Esophagus squamous epithelium (tissue), 5 donors: Measurements from ENCODE around the gene NSFL1C. TPM values are rescaled to one million over a fixed set of nuclear protein-coding genes. Genes with fewer than 3 reads are reported as not detected.
A peak's percentile ranks its signal among the peaks of the same experiment; 100 is the strongest.

Source experiments
- DNase-seq: peaks from one replicate; lab custom pipeline; 2025; lab: John Stamatoyannopoulos, UW
- H3K27ac ChIP-seq, 4 donors: fragments of 200-600 bp; sonication (generic); one replicate each; pipeline ENCODE4 v1.5.1; 2016 to 2019; ENCODE audit warnings: mild to moderate bottlenecking in 1 of 4
- H3K27me3 ChIP-seq, 4 donors: fragments of 200-600 bp; sonication (generic); 1 replicate in 3 of 4; 2 replicates in 1 of 4; pipeline versions ENCODE4 v1.5.1 to v1.6.0; 2017 to 2021; ENCODE audit warnings: antibody characterized with exemption in 1 of 4
- H3K36me3 ChIP-seq, 3 donors: fragments of 200-600 bp; sonication (generic); one replicate each; pipeline ENCODE4 v1.5.1; 2016 to 2019
- H3K4me1 ChIP-seq, 3 donors: fragments of 200-600 bp; sonication (generic); one replicate each; pipeline ENCODE4 v1.5.1; 2017 to 2019
- H3K4me3 ChIP-seq, 4 donors: fragments of 200-600 bp; sonication (generic); 1 replicate in 3 of 4; 2 replicates in 1 of 4; pipeline ENCODE4 v1.5.1; 2016 to 2019; ENCODE audit warnings: mild to moderate bottlenecking in 2 of 4, moderate library complexity in 1 of 4
- H3K9me3 ChIP-seq, 3 donors: fragments of 200-600 bp; sonication (generic); one replicate each; pipeline ENCODE4 v1.5.1; 2016 to 2019
- POLR2A ChIP-seq, 4 donors: fragments of 450-650 bp; IDR thresholded peaks; one replicate each; pipeline ENCODE4 v1.6.1; 2017; ENCODE audit warnings: antibody characterized with exemption in 4 of 4, mild to moderate bottlenecking in 4 of 4, moderate library complexity in 3 of 4
- WGBS, 2 donors: methylation state at CpG; one replicate each; pipeline ENCODE4 v1.1.5; 2018; 5-methylcytosine and 5-hydroxymethylcytosine counted together
- intact Hi-C: fragments of 100-400 bp; cut with DNase I; formaldehyde crosslinking; loops from one replicate; pipeline ENCODE4 v1.15.0; 2022
- total RNA-seq, 4 donors: library from RNA; depleted of rRNA; stranded (reverse); fragments of >200 nt; gene quantifications; one replicate each; pipeline ENCODE4 v1.1.0, GENCODE V29; 2016
- TF ChIP-seq, protein P1 (sequence below), 6 experiments: fragments of 450-650 bp in 4 of 6; fragments of 200-600 bp in 2 of 6; sonication (generic) in 2 of 6; IDR thresholded peaks; one replicate each; pipeline ENCODE4 v1.5.1; 2016 to 2019; ENCODE audit warnings: antibody characterized with exemption in 6 of 6, mild to moderate bottlenecking in 4 of 6, moderate library complexity in 4 of 6
- donor health status: DM: yes; HTN: yes; CAD: no.

Gene NSFL1C
- 10 to 100 TPM; 41.5 to 65.6 (median 59.3) TPM for total RNA-seq

DNA sequence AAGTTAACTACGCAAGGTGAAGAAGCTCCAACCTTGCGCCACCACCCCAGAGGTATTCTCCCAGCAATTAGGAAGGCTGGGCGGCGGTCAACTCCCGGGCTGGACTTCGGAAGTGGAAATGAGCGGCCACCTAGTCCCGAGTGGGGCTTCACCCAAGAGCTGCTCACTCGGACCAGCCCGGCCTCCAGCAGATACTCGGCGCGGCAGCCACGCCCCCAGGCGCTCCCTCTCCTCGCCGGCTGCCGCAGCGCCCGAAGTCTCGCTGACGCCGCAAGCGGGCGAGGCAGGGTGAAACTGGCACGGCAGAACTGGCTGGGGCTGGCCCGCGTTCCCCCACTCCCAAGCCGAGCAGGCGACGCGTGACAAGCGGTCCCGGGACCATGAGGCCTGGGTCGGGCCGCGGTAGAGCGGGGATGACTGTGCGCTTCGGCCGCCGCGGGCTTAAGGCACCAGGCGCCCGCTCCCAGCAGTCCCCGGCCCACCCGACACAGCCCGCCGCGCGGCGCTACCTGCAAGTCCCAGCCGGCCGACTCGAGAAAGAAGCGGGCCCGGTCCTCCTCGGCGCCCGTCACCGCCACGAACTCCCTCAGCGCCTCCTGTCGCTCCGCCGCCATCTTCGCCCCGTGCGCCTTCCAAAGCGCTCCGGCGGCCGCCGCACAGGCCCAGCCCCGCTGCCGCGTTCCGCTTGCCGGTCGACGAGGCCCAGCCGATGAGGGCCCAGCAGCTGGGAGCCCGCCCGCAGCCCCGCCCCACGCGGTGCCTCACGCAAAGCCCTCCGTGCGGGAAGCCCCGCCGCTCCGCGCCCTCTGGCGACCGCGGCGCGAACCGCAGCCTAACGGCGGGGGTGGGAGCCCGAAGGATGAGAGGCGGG, at the start of gene NSFL1C:
TSS of gene NSFL1C (minus strand) at position 639 of the 871 bp plus-strand sequence. CDS start at position 614, 25 bp downstream.
- Histone ChIP-seq H3K36me3 (peaks cover 0 to 39% (median 0%) of the 10 kb centered on the region in 3 donors), H3K4me3 (peak within 1 kb of the TSS; percentile 84 to 100 (median 100)), H3K27ac (peak within 1 kb of the TSS; percentile 95 to 97 (median 96)), H3K4me1 (peaks cover 20 to 81% (median 48%) of the 10 kb centered on the region in 3 donors), H3K9me3 (no peaks in the 10 kb centered on the region), H3K27me3 (no peaks in the 10 kb centered on the region)
- TF ChIP-seq, protein P1, sequence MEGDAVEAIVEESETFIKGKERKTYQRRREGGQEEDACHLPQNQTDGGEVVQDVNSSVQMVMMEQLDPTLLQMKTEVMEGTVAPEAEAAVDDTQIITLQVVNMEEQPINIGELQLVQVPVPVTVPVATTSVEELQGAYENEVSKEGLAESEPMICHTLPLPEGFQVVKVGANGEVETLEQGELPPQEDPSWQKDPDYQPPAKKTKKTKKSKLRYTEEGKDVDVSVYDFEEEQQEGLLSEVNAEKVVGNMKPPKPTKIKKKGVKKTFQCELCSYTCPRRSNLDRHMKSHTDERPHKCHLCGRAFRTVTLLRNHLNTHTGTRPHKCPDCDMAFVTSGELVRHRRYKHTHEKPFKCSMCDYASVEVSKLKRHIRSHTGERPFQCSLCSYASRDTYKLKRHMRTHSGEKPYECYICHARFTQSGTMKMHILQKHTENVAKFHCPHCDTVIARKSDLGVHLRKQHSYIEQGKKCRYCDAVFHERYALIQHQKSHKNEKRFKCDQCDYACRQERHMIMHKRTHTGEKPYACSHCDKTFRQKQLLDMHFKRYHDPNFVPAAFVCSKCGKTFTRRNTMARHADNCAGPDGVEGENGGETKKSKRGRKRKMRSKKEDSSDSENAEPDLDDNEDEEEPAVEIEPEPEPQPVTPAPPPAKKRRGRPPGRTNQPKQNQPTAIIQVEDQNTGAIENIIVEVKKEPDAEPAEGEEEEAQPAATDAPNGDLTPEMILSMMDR (IDR thresholded peaks at IDR 0.05) = peak; percentile 83 to 100 (median 97)
- TF ChIP-seq POLR2A (IDR thresholded peaks at IDR 0.05) = peak in 3 of 4 donors; percentile 38 to 84 (median 58)
- 0% methylated on average over 14 of the region's 104 CpGs; no CpG with 5 or more reads in 1 of the 2 donors for WGBS, 2 donors
- intact Hi-C loops = no loop called here
- DNase-seq = peak; percentile 60

DNA sequence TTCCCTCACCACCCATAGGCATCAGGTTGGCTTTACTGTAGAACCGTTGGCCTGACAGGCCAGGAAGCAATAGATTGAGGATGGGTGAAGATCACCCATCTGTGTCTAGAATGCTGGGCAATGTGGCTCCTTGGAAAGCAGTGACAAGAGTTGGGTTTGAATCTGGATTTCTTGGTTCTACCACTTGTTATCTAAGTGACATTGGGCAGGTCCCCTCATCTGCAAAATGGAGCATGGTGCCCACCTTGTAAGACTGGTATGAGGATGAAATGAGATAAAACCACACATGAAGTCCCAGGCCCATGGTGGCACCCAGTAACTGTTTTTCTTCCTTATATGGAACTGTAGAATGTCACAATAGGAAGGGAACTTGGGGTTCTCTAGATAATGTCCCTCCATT, 47.2 kb upstream of the NSFL1C start:
- intact Hi-C loops = no loop called here
- no peak for DNase-seq
- Histone ChIP-seq H3K4me3 (no peak overlapping the region), H3K27me3 (peaks cover 0 to 35% (median 0%) of the 10 kb centered on the region in 4 donors), H3K27ac (no peak overlapping the region), H3K4me1 (no peaks in the 10 kb centered on the region), H3K9me3 (no peaks in the 10 kb centered on the region), H3K36me3 (no peaks in the 10 kb centered on the region)
- 89 to 100% methylated on average over 1 of the region's 1 CpG for WGBS, 2 donors
- no peak for TF ChIP-seq POLR2A (IDR thresholded peaks at IDR 0.05)
- TF ChIP-seq, protein P1 (IDR thresholded peaks at IDR 0.05) = no peak

GRCh38 chr20:1509237-1509636, 42.6 kb upstream of the NSFL1C start:
- Histone ChIP-seq H3K4me3 (no peak overlapping the region), H3K27me3 (peaks cover 0 to 26% (median 0%) of the 10 kb centered on the region in 4 donors), H3K27ac (no peak overlapping the region), H3K9me3 (no peaks in the 10 kb centered on the region), H3K36me3 (no peaks in the 10 kb centered on the region), H3K4me1 (peaks cover 0 to 5% (median 0%) of the 10 kb centered on the region in 3 donors)
- intact Hi-C loops = no loop called here
- no peak for DNase-seq
- 24 to 36% methylated on average over 9 of the region's 9 CpGs for WGBS, 2 donors
- TF ChIP-seq POLR2A (IDR thresholded peaks at IDR 0.05) = no peak
- TF ChIP-seq, protein P1 (IDR thresholded peaks at IDR 0.05) = peak in 4 of 6 experiments; percentile 10 to 55 (median 20)

- intact Hi-C loops = no loop called here
- H3K27ac ChIP-seq = no peak overlapping the region
- no peaks in the 10 kb centered on the region for H3K9me3 ChIP-seq
- H3K4me3 ChIP-seq = no peak overlapping the region
- peaks cover 0 to 22% (median 0%) of the 10 kb centered on the region in 4 donors for H3K27me3 ChIP-seq
- DNase-seq = no peak
- TF ChIP-seq, protein P1 (IDR thresholded peaks at IDR 0.05) = no peak
- no peak for TF ChIP-seq POLR2A (IDR thresholded peaks at IDR 0.05)
- no peaks in the 10 kb centered on the region for H3K36me3 ChIP-seq
- H3K4me1 ChIP-seq = peaks cover 0 to 5% (median 0%) of the 10 kb centered on the region in 3 donors
These were observed 41.9 kb upstream of the NSFL1C start for GRCh38 chr20:1508574-1508973.

DNA sequence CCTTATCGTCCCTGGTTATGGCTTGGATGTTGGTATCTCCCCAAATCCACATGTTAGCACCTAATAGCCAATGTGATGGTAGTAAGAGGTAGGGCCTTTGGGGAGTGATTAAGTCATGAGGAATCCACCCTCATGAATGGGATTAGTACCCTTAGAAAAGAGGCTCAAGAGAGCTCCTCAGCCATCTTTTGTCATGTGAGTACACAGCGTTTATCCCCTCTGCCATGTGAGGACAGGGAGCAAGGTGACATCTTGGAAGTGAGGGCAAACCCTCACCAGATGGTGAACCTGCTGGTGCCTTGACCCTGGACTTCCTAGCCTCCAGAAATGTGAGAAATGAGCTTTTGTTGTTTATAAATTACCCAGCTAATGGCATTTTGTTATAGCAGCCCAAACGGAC, 40.6 kb upstream of the NSFL1C start:
- TF ChIP-seq, protein P1 (IDR thresholded peaks at IDR 0.05) = no peak
- TF ChIP-seq POLR2A (IDR thresholded peaks at IDR 0.05) = no peak
- no peak for DNase-seq
- H3K27ac ChIP-seq = no peak overlapping the region
- 68 to 70% methylated on average over 3 of the region's 3 CpGs for WGBS, 2 donors
- no peaks in the 10 kb centered on the region for H3K36me3 ChIP-seq
- H3K4me3 ChIP-seq = no peak overlapping the region
- H3K4me1 ChIP-seq = peaks cover 0 to 5% (median 0%) of the 10 kb centered on the region in 3 donors
- no peaks in the 10 kb centered on the region for H3K9me3 ChIP-seq
- intact Hi-C loops = no loop called here
- H3K27me3 ChIP-seq = peaks cover 0 to 19% (median 0%) of the 10 kb centered on the region in 4 donors
